Glutamatergic neuron (in vitro differentiated cells): Measurements from ENCODE around the gene UTY. TPM values are rescaled to one million over a fixed set of nuclear protein-coding genes. Genes with fewer than 3 reads are reported as not detected.
"Not testable (repeated sequence)": the region's sequence is repeated elsewhere in the genome, so short reads cannot be mapped to it uniquely, and the experiment has no call there.

ENCODE experiments used
- DNase-seq: peaks from one replicate; pipeline ENCODE4 v3.0.0; 2022
- H3K27ac Mint-ChIP-seq: one replicate; pipeline ENCODE4 v1.8.0; 2020; ENCODE audit warnings: mild to moderate bottlenecking, mixed read lengths, inconsistent platforms; ENCODE audit not compliant: unreplicated experiment
- H3K27me3 Mint-ChIP-seq: one replicate; pipeline ENCODE4 v1.8.0; 2020; ENCODE audit warnings: mild to moderate bottlenecking, moderate library complexity, mixed read lengths, inconsistent platforms; ENCODE audit not compliant: unreplicated experiment
- H3K36me3 Mint-ChIP-seq: one replicate; pipeline ENCODE4 v1.8.0; 2020; ENCODE audit warnings: mild to moderate bottlenecking, mixed read lengths, inconsistent platforms; ENCODE audit not compliant: unreplicated experiment
- H3K4me1 Mint-ChIP-seq: one replicate; pipeline ENCODE4 v1.8.0; 2020; ENCODE audit warnings: mild to moderate bottlenecking, low read depth, mixed read lengths, inconsistent platforms; ENCODE audit not compliant: unreplicated experiment
- H3K4me3 Mint-ChIP-seq: one replicate; pipeline ENCODE4 v1.8.0; 2020; ENCODE audit warnings: mild to moderate bottlenecking, mixed read lengths, inconsistent platforms; ENCODE audit not compliant: unreplicated experiment
- H3K9me3 Mint-ChIP-seq: one replicate; pipeline ENCODE4 v1.8.0; 2020; ENCODE audit warnings: mild to moderate bottlenecking, moderate library complexity, mixed read lengths, inconsistent platforms; ENCODE audit not compliant: unreplicated experiment
- total RNA-seq: library from RNA; stranded (reverse); fragmentation: NEBNext Ultra II Directional; extraction: Animal tissue kit (Norgen Biotek cat#: 25700); gene quantifications from one replicate; pipeline ENCODE4 v1.2.1, GENCODE V29; 2021; ENCODE audit not compliant: unreplicated experiment
- TF ChIP-seq, protein P1 (sequence below): fragments of 200-600 bp; sonication (generic); IDR thresholded peaks from one replicate; pipeline ENCODE4 v1.5.0; 2021; ENCODE audit not compliant: partially characterized antibody, unreplicated experiment

The UTY gene
- total RNA-seq, 1 donor from 2014 or later, result 28.1 TPM

- DNase-seq, result no peak
- Mint-ChIP-seq H3K36me3 (no peaks in the 10 kb centered on the region), H3K27ac (no peak overlapping the region), H3K27me3 (no peaks in the 10 kb centered on the region), H3K4me1 (no peaks in the 10 kb centered on the region), H3K4me3 (no peak overlapping the region), H3K9me3 (peaks cover 2% of the 10 kb centered on the region)
- TF ChIP-seq, protein P1, sequence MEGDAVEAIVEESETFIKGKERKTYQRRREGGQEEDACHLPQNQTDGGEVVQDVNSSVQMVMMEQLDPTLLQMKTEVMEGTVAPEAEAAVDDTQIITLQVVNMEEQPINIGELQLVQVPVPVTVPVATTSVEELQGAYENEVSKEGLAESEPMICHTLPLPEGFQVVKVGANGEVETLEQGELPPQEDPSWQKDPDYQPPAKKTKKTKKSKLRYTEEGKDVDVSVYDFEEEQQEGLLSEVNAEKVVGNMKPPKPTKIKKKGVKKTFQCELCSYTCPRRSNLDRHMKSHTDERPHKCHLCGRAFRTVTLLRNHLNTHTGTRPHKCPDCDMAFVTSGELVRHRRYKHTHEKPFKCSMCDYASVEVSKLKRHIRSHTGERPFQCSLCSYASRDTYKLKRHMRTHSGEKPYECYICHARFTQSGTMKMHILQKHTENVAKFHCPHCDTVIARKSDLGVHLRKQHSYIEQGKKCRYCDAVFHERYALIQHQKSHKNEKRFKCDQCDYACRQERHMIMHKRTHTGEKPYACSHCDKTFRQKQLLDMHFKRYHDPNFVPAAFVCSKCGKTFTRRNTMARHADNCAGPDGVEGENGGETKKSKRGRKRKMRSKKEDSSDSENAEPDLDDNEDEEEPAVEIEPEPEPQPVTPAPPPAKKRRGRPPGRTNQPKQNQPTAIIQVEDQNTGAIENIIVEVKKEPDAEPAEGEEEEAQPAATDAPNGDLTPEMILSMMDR, result no peak
Measured at GRCh38 chrY:13299411-13299810, 180.4 kb downstream of the UTY start.

DNA sequence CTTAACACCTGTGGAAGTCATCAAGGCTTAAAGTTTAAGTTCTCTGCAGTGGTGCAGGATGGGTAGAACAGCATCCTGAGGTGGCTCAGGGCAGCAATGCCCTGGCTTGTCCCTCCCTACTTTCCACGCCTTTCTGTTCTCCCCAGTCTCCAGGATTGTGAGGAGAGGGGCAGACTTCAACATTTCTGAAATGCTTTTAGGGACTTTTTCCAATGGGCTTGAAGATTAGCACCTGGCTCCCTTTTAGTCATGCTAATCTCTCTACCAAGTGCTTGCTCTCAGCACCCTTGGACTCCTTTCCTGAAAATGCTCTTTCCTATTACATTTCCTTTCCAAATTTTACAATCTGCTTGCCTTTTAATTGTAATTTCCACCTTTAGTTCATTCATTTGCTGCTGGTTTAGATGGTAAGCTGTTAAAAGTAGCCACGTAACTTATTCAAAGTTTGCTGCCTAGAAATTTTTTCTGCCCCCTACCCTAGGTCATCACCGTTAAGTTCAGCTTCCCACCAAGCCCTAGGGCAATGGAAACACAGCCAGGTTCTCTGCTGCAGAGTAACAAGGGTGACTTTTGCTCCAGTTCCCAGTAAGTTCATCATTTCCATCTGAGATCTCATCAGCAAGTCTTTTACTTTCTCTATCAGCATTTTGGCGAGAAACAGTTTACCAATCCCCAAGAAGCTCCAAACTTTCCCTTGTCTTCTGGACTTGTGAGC, 183.5 kb downstream of the UTY start:
- no peaks in the 10 kb centered on the region for H3K36me3 Mint-ChIP-seq
- H3K4me3 Mint-ChIP-seq, result no peak overlapping the region
- no peak for DNase-seq
- no peak overlapping the region for H3K27ac Mint-ChIP-seq
- TF ChIP-seq, protein P1, result no peak
- H3K9me3 Mint-ChIP-seq, result peaks cover 4% of the 10 kb centered on the region
- H3K4me1 Mint-ChIP-seq, result no peaks in the 10 kb centered on the region
- no peaks in the 10 kb centered on the region for H3K27me3 Mint-ChIP-seq

- no peak for DNase-seq
- no peak overlapping the region for H3K4me3 Mint-ChIP-seq
Measured at GRCh38 chrY:13295026-13295425, 184.8 kb downstream of the UTY start.

DNA sequence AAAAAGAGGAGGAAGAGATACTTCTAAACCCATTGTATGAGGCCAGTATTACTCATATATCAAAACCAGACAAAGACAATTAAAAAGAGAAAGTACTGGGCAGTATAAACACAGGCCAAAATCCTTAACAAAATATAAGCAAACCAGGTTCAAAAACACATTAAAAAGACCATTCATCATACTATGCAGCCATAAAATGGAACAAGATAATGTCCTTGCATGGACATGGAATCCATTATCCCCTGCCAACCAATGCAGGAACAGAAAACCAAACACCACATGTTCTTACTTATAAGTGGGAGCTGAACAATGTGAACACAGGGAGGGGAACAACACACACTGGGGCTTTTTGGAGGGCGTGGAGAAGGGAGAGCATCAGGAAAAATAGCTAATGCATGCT, 188.6 kb downstream of the UTY start:
- DNase-seq, result no peak
- Mint-ChIP-seq H3K4me3 (no peak overlapping the region), H3K27me3 (no peaks in the 10 kb centered on the region), H3K4me1 (no peaks in the 10 kb centered on the region), H3K9me3 (peaks cover 5% of the 10 kb centered on the region), H3K36me3 (peaks cover 14% of the 10 kb centered on the region), H3K27ac (no peak overlapping the region)
- TF ChIP-seq, protein P1, result no peak

More at GRCh38 chrY:13295026-13295425, 184.8 kb downstream of the UTY start:
- no peaks in the 10 kb centered on the region for H3K4me1 Mint-ChIP-seq
- no peaks in the 10 kb centered on the region for H3K27me3 Mint-ChIP-seq
- no peak overlapping the region for H3K27ac Mint-ChIP-seq
- TF ChIP-seq, protein P1, result no peak
- peaks cover 3% of the 10 kb centered on the region for H3K36me3 Mint-ChIP-seq
- peaks cover 5% of the 10 kb centered on the region for H3K9me3 Mint-ChIP-seq

GRCh38 chrY:13282151-13283054, 197.4 kb downstream of the UTY start:
- not testable (repeated sequence) for H3K9me3 Mint-ChIP-seq, H3K27me3 Mint-ChIP-seq, H3K27ac Mint-ChIP-seq, H3K4me3 Mint-ChIP-seq, H3K4me1 Mint-ChIP-seq, H3K36me3 Mint-ChIP-seq
- DNase-seq, result peak; percentile 24
